Bronchial epithelial cell (primary cell): ENCODE results near the gene ADAMTSL5. TPM values are rescaled to one million over a fixed set of nuclear protein-coding genes. Genes with fewer than 3 reads are reported as not detected.
"Not testable (repeated sequence)": the region's sequence is repeated elsewhere in the genome, so short reads cannot be mapped to it uniquely, and the experiment has no call there.

Experiments
- DNase-seq: peaks from one replicate; pipeline ENCODE4 v3.0.0-alpha.2; 2010; ENCODE audit warnings: low read depth
- FAIRE-seq: peaks from 2 replicates; lab custom pipeline; 2011; peaks lifted over from hg19 to GRCh38; lab: Jason Lieb, UNC
- H3K27me3 ChIP-seq: 2 replicates; pipeline ENCODE4 v1.5.1; 2011; ENCODE audit warnings: low read length; ENCODE audit not compliant: control insufficient read depth, insufficient read depth
- H3K36me3 ChIP-seq: 2 replicates; pipeline ENCODE4 v1.5.1; 2011; ENCODE audit warnings: low read length; ENCODE audit not compliant: control insufficient read depth, insufficient read depth
- H3K4me3 ChIP-seq: 2 replicates; pipeline ENCODE4 v1.5.1; 2011; ENCODE audit warnings: mild to moderate bottlenecking, low read depth, low read length, control low read depth
- total RNA-seq: library from RNA; depleted of rRNA; stranded (reverse); fragments of >200 nt; gene quantifications from 2 replicates; pipeline ENCODE4 v1.2.1, GENCODE V29; 2014
- TF ChIP-seq, protein P1 (sequence below): IDR thresholded peaks from 2 replicates; pipeline ENCODE4 v1.5.1; 2011; ENCODE audit warnings: mild to moderate bottlenecking, moderate library complexity, low read length, control low read depth, inconsistent platforms; ENCODE audit not compliant: insufficient read depth, severe bottlenecking

The ADAMTSL5 gene
- total RNA-seq, 1 donor from 2014 or later, result 1.8 TPM

DNA sequence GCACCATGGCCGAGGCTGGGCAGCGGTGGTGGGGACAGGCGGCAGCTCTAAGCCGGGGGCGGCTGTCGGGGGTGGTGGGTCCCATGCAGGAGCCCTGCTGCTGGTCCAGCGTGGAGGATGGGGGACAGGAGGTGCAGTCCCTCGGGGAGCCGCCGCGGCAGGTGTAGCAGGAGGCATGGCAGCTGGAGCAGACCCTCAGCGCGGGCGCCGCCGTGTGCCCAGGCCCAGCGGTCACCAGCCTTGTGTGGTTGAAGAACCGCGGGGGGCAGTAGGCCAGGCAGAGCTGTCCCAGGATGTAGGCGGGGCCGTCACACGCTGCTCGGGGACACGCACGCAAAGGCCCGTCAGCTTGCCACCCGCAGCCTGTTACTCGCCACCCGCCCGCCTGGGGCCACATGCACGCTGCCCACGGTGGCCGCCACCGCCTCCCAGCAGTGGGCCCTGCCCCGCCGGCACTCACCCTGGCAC is 30.9 kb downstream of the ADAMTSL5 start:
- FAIRE-seq, result no peak
- Histone ChIP-seq H3K36me3 (no peaks in the 10 kb centered on the region), H3K27me3 (no peaks in the 10 kb centered on the region), H3K4me3 (no peak overlapping the region)
- DNase-seq, result no peak
- TF ChIP-seq, protein P1, sequence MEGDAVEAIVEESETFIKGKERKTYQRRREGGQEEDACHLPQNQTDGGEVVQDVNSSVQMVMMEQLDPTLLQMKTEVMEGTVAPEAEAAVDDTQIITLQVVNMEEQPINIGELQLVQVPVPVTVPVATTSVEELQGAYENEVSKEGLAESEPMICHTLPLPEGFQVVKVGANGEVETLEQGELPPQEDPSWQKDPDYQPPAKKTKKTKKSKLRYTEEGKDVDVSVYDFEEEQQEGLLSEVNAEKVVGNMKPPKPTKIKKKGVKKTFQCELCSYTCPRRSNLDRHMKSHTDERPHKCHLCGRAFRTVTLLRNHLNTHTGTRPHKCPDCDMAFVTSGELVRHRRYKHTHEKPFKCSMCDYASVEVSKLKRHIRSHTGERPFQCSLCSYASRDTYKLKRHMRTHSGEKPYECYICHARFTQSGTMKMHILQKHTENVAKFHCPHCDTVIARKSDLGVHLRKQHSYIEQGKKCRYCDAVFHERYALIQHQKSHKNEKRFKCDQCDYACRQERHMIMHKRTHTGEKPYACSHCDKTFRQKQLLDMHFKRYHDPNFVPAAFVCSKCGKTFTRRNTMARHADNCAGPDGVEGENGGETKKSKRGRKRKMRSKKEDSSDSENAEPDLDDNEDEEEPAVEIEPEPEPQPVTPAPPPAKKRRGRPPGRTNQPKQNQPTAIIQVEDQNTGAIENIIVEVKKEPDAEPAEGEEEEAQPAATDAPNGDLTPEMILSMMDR, result no peak

DNA sequence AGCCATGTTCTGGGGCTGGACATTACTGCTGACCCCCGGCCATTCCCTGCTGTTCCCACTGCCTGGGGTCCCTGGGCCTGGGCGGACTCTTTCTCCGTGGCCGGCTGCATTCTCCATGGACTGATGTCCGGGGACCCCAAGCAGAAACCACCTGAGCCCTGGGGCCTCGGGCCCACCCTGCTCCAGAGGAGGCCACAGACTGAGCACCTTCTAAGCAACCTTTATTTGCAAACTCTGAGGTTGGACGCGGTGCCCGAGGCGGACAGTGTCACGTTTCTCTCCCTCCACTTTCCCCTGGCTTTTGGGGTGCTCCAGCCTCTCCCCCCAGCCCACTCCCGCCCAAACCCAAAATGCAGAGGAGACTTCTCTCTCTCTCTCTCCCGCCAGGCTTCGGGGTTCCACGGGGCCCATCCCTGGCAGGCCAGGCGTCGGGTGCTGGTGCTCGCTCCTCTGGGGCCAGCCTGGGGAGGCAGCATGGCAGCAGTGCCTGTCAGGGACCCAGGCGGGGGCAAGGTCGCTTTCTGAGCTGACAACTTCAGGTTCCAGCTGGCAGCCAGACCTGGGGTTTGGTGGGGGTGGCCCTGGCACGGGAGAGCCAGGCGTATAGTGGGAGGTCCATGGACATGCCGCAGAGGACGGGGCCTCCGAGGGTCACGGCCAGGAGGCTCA is 31.5 kb downstream of the ADAMTSL5 start:
- DNase-seq (no peak), FAIRE-seq (no peak)
- no peaks in the 10 kb centered on the region for H3K27me3 ChIP-seq
- H3K36me3 ChIP-seq, result peaks cover 1% of the 10 kb centered on the region
- TF ChIP-seq, protein P1, result no peak
- no peak overlapping the region for H3K4me3 ChIP-seq

DNA sequence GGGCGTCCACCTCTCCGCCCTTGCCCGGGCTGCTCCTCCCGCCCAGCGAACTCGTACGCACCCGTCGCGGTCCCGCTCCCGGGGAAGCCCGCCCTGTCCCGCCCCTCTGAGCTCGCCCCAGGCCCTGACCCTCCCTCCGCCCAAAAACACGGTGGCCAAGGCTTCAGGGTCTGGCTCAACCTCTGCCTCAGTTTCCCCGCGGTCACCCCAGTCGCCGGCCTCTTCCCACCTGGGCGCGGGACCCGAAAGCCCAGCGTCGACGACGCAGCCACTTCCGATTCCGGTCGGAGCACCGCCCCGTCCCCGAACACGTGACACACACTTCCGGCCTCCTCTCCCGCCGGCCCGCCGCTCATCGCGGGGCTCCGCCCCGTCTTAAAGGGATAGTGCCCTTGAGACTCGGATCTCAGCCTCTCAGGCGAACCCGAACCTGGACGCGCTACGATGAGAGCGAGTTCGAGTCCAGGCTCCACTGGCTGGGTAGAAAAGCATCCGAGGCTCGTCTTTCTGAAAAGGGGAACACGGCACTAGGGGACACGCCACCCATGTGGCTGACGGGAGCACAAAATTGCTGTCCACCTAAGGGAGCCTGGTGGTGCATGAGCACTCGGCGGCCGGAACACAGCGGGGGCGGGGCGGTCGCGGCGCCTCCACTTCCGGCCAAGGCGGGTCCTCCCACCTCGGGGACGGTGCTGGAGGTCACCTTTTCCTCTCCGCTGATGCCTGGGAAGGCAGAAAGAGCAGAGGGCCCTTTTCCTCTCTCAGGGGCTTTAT is 33.7 kb downstream of the ADAMTSL5 start, which contains the start of gene C19orf25:
Gene C19orf25 (minus strand): TSS at position 282 of the 774 bp plus-strand sequence. CDS start 312 bp downstream, outside the sequence.
- TF ChIP-seq, protein P1, result no peak
- DNase-seq (peak; percentile 81), FAIRE-seq (peak; percentile 81)
- Histone ChIP-seq H3K27me3 (no peaks in the 10 kb centered on the region), H3K4me3 (peak within 1 kb of the TSS; percentile 96), H3K36me3 (peaks cover 4% of the 10 kb centered on the region)

DNA sequence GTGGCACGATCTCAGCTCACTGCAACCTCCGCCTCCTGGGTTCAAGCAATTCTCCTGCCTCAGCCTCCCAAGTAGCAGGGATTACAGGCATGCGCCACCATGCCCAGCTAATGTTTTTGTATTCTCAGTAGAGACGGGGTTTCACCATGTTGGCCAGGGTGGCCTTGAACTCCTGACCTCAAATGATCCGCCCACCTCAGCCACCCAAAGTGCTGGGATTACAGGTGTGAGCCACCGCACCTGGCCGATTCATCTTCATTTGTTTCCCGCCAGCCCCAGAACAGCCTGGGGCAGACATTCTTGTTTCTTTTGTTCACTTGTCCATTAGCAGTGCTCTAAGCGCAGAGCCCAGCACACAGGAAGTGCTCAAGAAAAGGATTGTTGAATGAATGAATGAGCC is 35.8 kb downstream of the ADAMTSL5 start:
- not testable (repeated sequence) for FAIRE-seq

DNA sequence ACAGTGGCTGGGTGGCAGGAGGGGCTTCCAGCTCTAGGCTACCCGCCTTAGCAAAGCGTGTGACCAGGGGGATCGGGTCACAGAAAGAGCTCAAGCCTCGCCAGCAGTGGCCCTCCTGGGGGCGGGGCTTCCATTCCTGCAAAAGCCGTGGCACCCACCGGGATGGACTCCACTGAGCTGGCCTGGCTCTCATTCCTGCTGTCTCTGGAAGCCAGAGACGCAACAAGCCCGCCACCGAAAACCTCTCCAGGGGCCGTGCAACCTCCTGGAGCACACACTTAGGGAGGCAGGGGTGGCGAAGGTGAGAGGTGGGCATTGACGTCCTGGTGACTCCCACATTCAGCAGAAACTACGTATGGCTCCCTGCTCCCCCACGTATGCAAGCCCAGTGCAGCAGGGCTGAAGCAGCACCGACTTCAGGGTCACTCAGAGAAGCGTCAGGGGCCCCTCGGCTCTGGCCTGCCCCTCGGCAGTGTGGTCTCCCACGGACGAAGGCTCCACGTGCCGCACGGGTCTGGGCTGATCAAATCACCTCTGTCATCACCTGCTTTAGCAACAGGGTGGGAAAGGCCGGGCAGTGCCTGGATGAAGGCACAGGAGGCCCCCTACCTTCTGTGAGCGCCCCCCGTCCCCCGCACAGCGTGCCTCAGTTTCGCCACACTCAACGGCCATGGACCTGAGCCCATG is 36.9 kb downstream of the ADAMTSL5 start:
- Histone ChIP-seq H3K4me3 (no peak overlapping the region), H3K36me3 (peaks cover 4% of the 10 kb centered on the region), H3K27me3 (no peaks in the 10 kb centered on the region)
- DNase-seq (no peak), FAIRE-seq (no peak)
- TF ChIP-seq, protein P1, result no peak

More for the DNA sequence above, 35.8 kb downstream of the ADAMTSL5 start:
- H3K4me3 ChIP-seq, DNase-seq, H3K36me3 ChIP-seq, H3K27me3 ChIP-seq: not testable (repeated sequence)
